Kidney (tissue), 14 donors: ENCODE results near the gene LMBRD2. TPM values are rescaled to one million over a fixed set of nuclear protein-coding genes. Genes with fewer than 3 reads are reported as not detected.

Experiments used
- DNase-seq, 5 donors: peaks; one replicate each; pipeline ENCODE4 v3.0.0-alpha.2; 2013 to 2020
- FAIRE-seq: peaks from 2 replicates; lab custom pipeline; 2012; peaks lifted over from hg19 to GRCh38; lab: Jason Lieb, UNC
- H3K27ac ChIP-seq, 2 donors: one replicate each; pipeline ENCODE4 v1.7.0; 2013; ENCODE audit warnings: low read depth in 2 of 2, low read length in 2 of 2, inconsistent platforms in 1 of 2
- H3K27me3 ChIP-seq: one replicate; pipeline ENCODE4 v1.7.1; 2013; ENCODE audit warnings: low read length, inconsistent platforms; ENCODE audit not compliant: control insufficient read depth, insufficient read depth
- H3K36me3 ChIP-seq, 3 donors: one replicate each; pipeline versions ENCODE4 v1.7.0 to v1.7.1; 2013; ENCODE audit warnings: low read length in 3 of 3, control low read depth in 1 of 3, inconsistent platforms in 1 of 3; ENCODE audit not compliant: insufficient read depth in 3 of 3, control insufficient read depth in 2 of 3
- H3K4me1 ChIP-seq, 3 donors: one replicate each; pipeline versions ENCODE4 v1.7.0 to v1.7.1; 2013; ENCODE audit warnings: low read length in 3 of 3, inconsistent platforms in 1 of 3, low read depth in 1 of 3; ENCODE audit not compliant: control insufficient read depth in 2 of 3, insufficient read depth in 2 of 3
- H3K4me3 ChIP-seq, 3 donors: one replicate each; pipeline versions ENCODE4 v1.7.0 to v1.8.1; 2013; ENCODE audit warnings: low read length in 3 of 3, control low read depth in 1 of 3, inconsistent platforms in 1 of 3
- H3K9ac ChIP-seq, 3 donors: one replicate each; pipeline versions ENCODE4 v1.7.0 to v1.7.1; 2013; ENCODE audit warnings: low read length in 3 of 3, control low read depth in 1 of 3, inconsistent platforms in 1 of 3
- H3K9me3 ChIP-seq, 3 donors: one replicate each; pipeline versions ENCODE4 v1.7.0 to v1.7.1; 2013; ENCODE audit warnings: low read length in 3 of 3, control low read depth in 1 of 3, inconsistent platforms in 1 of 3; ENCODE audit not compliant: control insufficient read depth in 2 of 3, insufficient read depth in 1 of 3
- intact Hi-C: fragments of 100-400 bp; cut with DNase I; formaldehyde crosslinking; loops from one replicate; pipeline ENCODE4 v1.11.1; 2022
- polyA plus RNA-seq: library from polyadenylated mRNA; stranded (reverse); fragments of 350-450 nt; fragmentation: Illumina TruSeq; extraction: RNeasy Lipid Tissue Mini Kit (QIAGEN cat#74804); gene quantifications from one replicate; pipeline ENCODE4 v1.2.3, GENCODE V29; 2014; ENCODE audit warnings: low read depth, low replicate concordance; ENCODE audit not compliant: insufficient read depth
- total RNA-seq: library from RNA; stranded (reverse); fragmentation: NEBNext Ultra II Directional; extraction: Animal tissue kit (Norgen Biotek cat#: 25700); gene quantifications from one replicate; pipeline ENCODE4 v1.2.1, GENCODE V29; 2021
- TF ChIP-seq, protein P1 (sequence below): IDR thresholded peaks from 3 replicates; pipeline ENCODE4 v1.5.1; 2012; ENCODE audit warnings: mild to moderate bottlenecking, moderate library complexity, borderline replicate concordance; ENCODE audit not compliant: insufficient read depth; ENCODE audit errors: extremely low read depth
- donor health status: control.
- donor health status: control.
- donor health status: control.
- donor health status: control.
- donor health status: control.
- donor health status: DM: yes; HTN: yes; CAD: no.
- donor health status: Normal renal cell carcinoma (clear cell type).

Gene LMBRD2
- total and polyA plus RNA-seq, 2 donors from 2014 or later, result 4.0 to 13.6 TPM

DNA sequence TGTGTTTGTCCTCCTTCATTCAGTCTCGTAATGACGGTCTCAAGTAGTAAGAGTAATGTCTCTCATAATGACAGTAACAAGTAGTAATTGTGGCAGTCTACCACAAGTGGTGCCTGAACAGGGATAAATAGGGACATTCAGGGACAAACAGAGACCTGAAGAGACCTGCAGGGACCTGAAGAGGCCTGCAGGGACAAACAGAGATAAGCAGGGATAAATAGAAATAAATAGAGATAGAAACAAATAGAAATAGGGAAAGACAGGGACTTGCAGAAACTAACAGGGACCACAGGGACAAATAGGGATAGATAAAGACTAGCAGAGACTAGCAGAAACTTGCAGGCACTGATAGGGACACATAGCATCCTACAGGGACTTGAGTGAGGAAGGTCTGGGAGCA is 92.9 kb downstream of the LMBRD2 start:
- Histone ChIP-seq H3K9me3 (no peaks in the 10 kb centered on the region), H3K9ac (no peak overlapping the region), H3K27ac (no peak overlapping the region), H3K27me3 (no peaks in the 10 kb centered on the region), H3K4me3 (no peak overlapping the region), H3K36me3 (no peaks in the 10 kb centered on the region), H3K4me1 (no peaks in the 10 kb centered on the region)
- FAIRE-seq (no peak), DNase-seq (no peak)
- TF ChIP-seq, protein P1, sequence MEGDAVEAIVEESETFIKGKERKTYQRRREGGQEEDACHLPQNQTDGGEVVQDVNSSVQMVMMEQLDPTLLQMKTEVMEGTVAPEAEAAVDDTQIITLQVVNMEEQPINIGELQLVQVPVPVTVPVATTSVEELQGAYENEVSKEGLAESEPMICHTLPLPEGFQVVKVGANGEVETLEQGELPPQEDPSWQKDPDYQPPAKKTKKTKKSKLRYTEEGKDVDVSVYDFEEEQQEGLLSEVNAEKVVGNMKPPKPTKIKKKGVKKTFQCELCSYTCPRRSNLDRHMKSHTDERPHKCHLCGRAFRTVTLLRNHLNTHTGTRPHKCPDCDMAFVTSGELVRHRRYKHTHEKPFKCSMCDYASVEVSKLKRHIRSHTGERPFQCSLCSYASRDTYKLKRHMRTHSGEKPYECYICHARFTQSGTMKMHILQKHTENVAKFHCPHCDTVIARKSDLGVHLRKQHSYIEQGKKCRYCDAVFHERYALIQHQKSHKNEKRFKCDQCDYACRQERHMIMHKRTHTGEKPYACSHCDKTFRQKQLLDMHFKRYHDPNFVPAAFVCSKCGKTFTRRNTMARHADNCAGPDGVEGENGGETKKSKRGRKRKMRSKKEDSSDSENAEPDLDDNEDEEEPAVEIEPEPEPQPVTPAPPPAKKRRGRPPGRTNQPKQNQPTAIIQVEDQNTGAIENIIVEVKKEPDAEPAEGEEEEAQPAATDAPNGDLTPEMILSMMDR, result no peak
- intact Hi-C loops, result no loop called here

GRCh38 chr5:36057386-36057785 is 94.3 kb downstream of the LMBRD2 start:
- no peak for FAIRE-seq
- Histone ChIP-seq H3K9me3 (no peaks in the 10 kb centered on the region), H3K4me1 (no peaks in the 10 kb centered on the region), H3K36me3 (no peaks in the 10 kb centered on the region), H3K27me3 (no peaks in the 10 kb centered on the region), H3K9ac (no peak overlapping the region), H3K4me3 (no peak overlapping the region), H3K27ac (no peak overlapping the region)
- TF ChIP-seq, protein P1, result no peak
- DNase-seq, result no peak
- intact Hi-C loops, result no loop called here

- no peak overlapping the region for H3K4me3 ChIP-seq
- H3K27me3 ChIP-seq, result no peaks in the 10 kb centered on the region
- intact Hi-C loops, result no loop called here
- TF ChIP-seq, protein P1, result no peak
- H3K27ac ChIP-seq, result no peak overlapping the region
- no peak for DNase-seq
- no peak for FAIRE-seq
- H3K4me1 ChIP-seq, result no peaks in the 10 kb centered on the region
- H3K36me3 ChIP-seq, result no peaks in the 10 kb centered on the region
- H3K9me3 ChIP-seq, result no peaks in the 10 kb centered on the region
- no peak overlapping the region for H3K9ac ChIP-seq
Observed at GRCh38 chr5:36056422-36056821, 95.3 kb downstream of the LMBRD2 start.

GRCh38 chr5:36055984-36056383 is 95.7 kb downstream of the LMBRD2 start:
- intact Hi-C loops, result no loop called here
- H3K36me3 ChIP-seq, result no peaks in the 10 kb centered on the region
- H3K27ac ChIP-seq, result no peak overlapping the region
- H3K27me3 ChIP-seq, result no peaks in the 10 kb centered on the region
- FAIRE-seq (no peak), DNase-seq (no peak)
- H3K4me1 ChIP-seq, result no peaks in the 10 kb centered on the region
- no peak overlapping the region for H3K4me3 ChIP-seq
- no peak overlapping the region for H3K9ac ChIP-seq
- no peaks in the 10 kb centered on the region for H3K9me3 ChIP-seq
- TF ChIP-seq, protein P1, result no peak
